Keratinocyte (primary cell): ENCODE measurements around the gene SCFD1. TPM values are rescaled to one million over a fixed set of nuclear protein-coding genes. Genes with fewer than 3 reads are reported as not detected.

Source experiments
- DNase-seq: peaks from one replicate; pipeline ENCODE4 v3.0.0-alpha.2; 2011; ENCODE audit warnings: low read depth, missing footprints, low spot score
- FAIRE-seq: peaks from 2 replicates; lab custom pipeline; 2011; peaks lifted over from hg19 to GRCh38; lab: Jason Lieb, UNC
- H2AFZ ChIP-seq: 2 replicates; pipeline ENCODE4 v1.6.0; 2012; ENCODE audit warnings: low read length, control low read depth, inconsistent platforms; ENCODE audit not compliant: control insufficient read depth
- H3K27ac ChIP-seq: 2 replicates; pipeline ENCODE4 v1.5.1; 2011; ENCODE audit warnings: low read length; ENCODE audit not compliant: control insufficient read depth, insufficient read depth
- H3K27me3 ChIP-seq: 3 replicates; pipeline ENCODE4 v1.6.0; 2011; ENCODE audit warnings: low read length; ENCODE audit not compliant: control insufficient read depth, insufficient read depth; ENCODE audit errors: extremely low read depth
- H3K36me3 ChIP-seq, 2 experiments: 2 replicates in 1 of 2; 3 replicates in 1 of 2; pipeline ENCODE4 v1.5.1; 2011; ENCODE audit warnings: low read length in 2 of 2, mild to moderate bottlenecking in 1 of 2; ENCODE audit not compliant: control insufficient read depth in 2 of 2, insufficient read depth in 2 of 2; ENCODE audit errors: extremely low read depth in 1 of 2
- H3K4me1 ChIP-seq: 3 replicates; pipeline ENCODE4 v1.5.1; 2011; ENCODE audit warnings: low read length; ENCODE audit not compliant: control insufficient read depth, insufficient read depth; ENCODE audit errors: extremely low read depth
- H3K4me2 ChIP-seq: 3 replicates; pipeline ENCODE4 v1.6.0; 2011; ENCODE audit warnings: low read depth, low read length; ENCODE audit not compliant: control insufficient read depth, insufficient read depth; ENCODE audit errors: extremely low read depth
- H3K4me3 ChIP-seq, 3 experiments: fragments of 200-600 bp in 1 of 3; sonication (generic) in 1 of 3; 2 replicates in 2 of 3; 3 replicates in 1 of 3; pipeline ENCODE4 v1.5.1; 2011 to 2016; ENCODE audit warnings: low read length in 3 of 3, mild to moderate bottlenecking in 3 of 3, control low read depth in 2 of 3, inconsistent platforms in 1 of 3, low read depth in 1 of 3, mixed read lengths in 1 of 3, mixed run types in 1 of 3, moderate library complexity in 1 of 3; ENCODE audit not compliant: control insufficient read depth in 2 of 3, insufficient read depth in 2 of 3; ENCODE audit errors: extremely low read depth in 1 of 3
- H3K79me2 ChIP-seq: 2 replicates; pipeline ENCODE4 v1.6.0; 2012; ENCODE audit warnings: low read length; ENCODE audit not compliant: control insufficient read depth, insufficient read depth
- H3K9ac ChIP-seq: 3 replicates; pipeline ENCODE4 v1.6.0; 2011; ENCODE audit warnings: low read length; ENCODE audit not compliant: control insufficient read depth, insufficient read depth; ENCODE audit errors: extremely low read depth
- H3K9me1 ChIP-seq: 3 replicates; pipeline ENCODE4 v1.6.0; 2011; ENCODE audit warnings: low read length; ENCODE audit not compliant: control insufficient read depth, insufficient read depth; ENCODE audit errors: extremely low read depth
- H3K9me3 ChIP-seq: 2 replicates; pipeline ENCODE4 v1.5.1; 2012; ENCODE audit warnings: low read depth, low read length; ENCODE audit not compliant: control insufficient read depth
- H4K20me1 ChIP-seq: 3 replicates; pipeline ENCODE4 v1.6.0; 2011; ENCODE audit warnings: low read length; ENCODE audit not compliant: control insufficient read depth, insufficient read depth; ENCODE audit errors: extremely low read depth
- CTCF ChIP-seq, 3 experiments: IDR thresholded peaks in 1 of 3; conservative IDR thresholded peaks in 1 of 3; optimal IDR thresholded peaks in 1 of 3; 2 replicates in 2 of 3; 3 replicates in 1 of 3; pipeline versions ENCODE3 to v1.5.1; 2011; ENCODE audit warnings: low read length in 3 of 3, mild to moderate bottlenecking in 3 of 3, moderate library complexity in 2 of 3, control low read depth in 1 of 3, inconsistent platforms in 1 of 3; ENCODE audit not compliant: insufficient read depth in 2 of 3; ENCODE audit errors: extremely low read depth in 1 of 3
- EZH2 ChIP-seq: IDR thresholded peaks from one replicate; pipeline ENCODE4 v1.6.1; 2012; ENCODE audit warnings: inconsistent platforms, mild to moderate bottlenecking, low read length, moderate library complexity
- dilution Hi-C: fragments of 300-500 bp; cut with MboI; formaldehyde crosslinking; loops from one replicate; pipeline ENCODE4 v1.7.0; 2020; ENCODE audit warnings: low sequenced_read_pairs; ENCODE audit not compliant: extremely low pct_ligation_motif_present
- polyA plus RNA-seq, 5 experiments: library from polyadenylated mRNA; depleted of rRNA in 3 of 5; stranded (reverse) in 3 of 5; stranded (forward) in 1 of 5; unstranded in 1 of 5; fragments of >200 nt; gene quantifications; 1 replicate in 1 of 5; 2 replicates in 3 of 5; 3 replicates in 1 of 5; pipeline versions ENCODE4 v1.2.1 to v1.2.3, GENCODE V29; 2011 to 2012; ENCODE audit warnings: missing spikeins in 2 of 5, low read depth in 1 of 5, low replicate concordance in 1 of 5

SCFD1 gene
- polyA plus RNA-seq, 1 donor (not counting 4 experiments of a cell fraction or from before 2014, with no cell fraction given) = 100 TPM

GRCh38 chr14:30597504-30597903 lies 24.6 kb upstream of the SCFD1 start:
- Histone ChIP-seq H3K27ac (no peak overlapping the region), H3K4me3 (no peak overlapping the region), H3K9me1 (no peaks in the 10 kb centered on the region), H3K4me1 (no peaks in the 10 kb centered on the region), H3K4me2 (no peak overlapping the region), H3K27me3 (no peaks in the 10 kb centered on the region), H3K9me3 (no peaks in the 10 kb centered on the region), H3K9ac (no peak overlapping the region), H2AFZ (no peak overlapping the region), H4K20me1 (no peaks in the 10 kb centered on the region), H3K79me2 (no peaks in the 10 kb centered on the region), H3K36me3 (peaks cover 5 to 12% of the 10 kb centered on the region in 2 experiments)
- FAIRE-seq (no peak), DNase-seq (no peak)
- no peak for TF ChIP-seq EZH2
- TF ChIP-seq CTCF (optimal IDR thresholded peaks at IDR 0.05 in 1 of 3, IDR thresholded peaks at IDR 0.05 in 1 of 3, conservative IDR thresholded peaks at IDR 0.05 in 1 of 3; ENCODE audit: extremely low read depth in 1 of 3, insufficient read depth in 2 of 3, low read length in 3 of 3) = no peak
- dilution Hi-C loops = no loop called here

GRCh38 chr14:30600922-30601918 lies 20.9 kb upstream of the SCFD1 start:
- peaks cover 8 to 15% of the 10 kb centered on the region in 2 experiments for H3K36me3 ChIP-seq
- no peaks in the 10 kb centered on the region for H3K4me1 ChIP-seq

More at GRCh38 chr14:30600922-30601918, 20.9 kb upstream of the SCFD1 start:
- TF ChIP-seq EZH2 (no peak), CTCF (optimal IDR thresholded peaks at IDR 0.05 in 1 of 3, IDR thresholded peaks at IDR 0.05 in 1 of 3, conservative IDR thresholded peaks at IDR 0.05 in 1 of 3; ENCODE audit: extremely low read depth in 1 of 3, insufficient read depth in 2 of 3, low read length in 3 of 3) (no peak)
- Histone ChIP-seq H3K27ac (no peak overlapping the region), H3K4me3 (no peak overlapping the region), H4K20me1 (no peaks in the 10 kb centered on the region), H3K9me3 (no peaks in the 10 kb centered on the region), H2AFZ (no peak overlapping the region), H3K9ac (no peak overlapping the region), H3K9me1 (no peaks in the 10 kb centered on the region), H3K4me2 (no peak overlapping the region), H3K79me2 (no peaks in the 10 kb centered on the region), H3K27me3 (no peaks in the 10 kb centered on the region)
- FAIRE-seq (no peak), DNase-seq (no peak)
- dilution Hi-C loops = no loop called here
